Suppressor macrophage (primary cell): ENCODE data around the gene STPG3.

Experiments used
- DNase-seq, 4 experiments: peaks; one replicate each; pipeline ENCODE4 v3.0.0-alpha.2; 2020 to 2022
- total RNA-seq, 17 experiments: gene quantifications; one replicate each; lab custom pipeline; 2026; ENCODE audit warnings: mixed read lengths in 6 of 17, inconsistent platforms in 3 of 17; lab: John Stamatoyannopoulos, UW

The STPG3 gene
- 0 to 0.66 (median 0) reads per million in 17 experiments for total RNA-seq

GRCh38 chr9:137251194-137251461, at the start of gene STPG3:
Gene STPG3, plus strand, starts transcription at chr9:137251286. Its CDS starts 1 bp downstream, at chr9:137251287.
- no peak for DNase-seq

- no peak for DNase-seq
Measured at GRCh38 chr9:137202966-137203365, 48.1 kb upstream of the STPG3 start.

- DNase-seq = no peak
Measured at GRCh38 chr9:137204731-137205125, 46.4 kb upstream of the STPG3 start.

- DNase-seq = peak; percentile 93 to 96 (median 94)
Measured at GRCh38 chr9:137205126-137206069, 45.7 kb upstream of the STPG3 start, which contains the start of the genes NDOR1 and TMEM203. Gene NDOR1, plus strand, starts transcription at chr9:137205700. Its CDS starts 78 bp downstream, at chr9:137205778. Gene TMEM203, minus strand, starts transcription at chr9:137205648. Its CDS starts 234 bp downstream, at chr9:137205414.

DNA sequence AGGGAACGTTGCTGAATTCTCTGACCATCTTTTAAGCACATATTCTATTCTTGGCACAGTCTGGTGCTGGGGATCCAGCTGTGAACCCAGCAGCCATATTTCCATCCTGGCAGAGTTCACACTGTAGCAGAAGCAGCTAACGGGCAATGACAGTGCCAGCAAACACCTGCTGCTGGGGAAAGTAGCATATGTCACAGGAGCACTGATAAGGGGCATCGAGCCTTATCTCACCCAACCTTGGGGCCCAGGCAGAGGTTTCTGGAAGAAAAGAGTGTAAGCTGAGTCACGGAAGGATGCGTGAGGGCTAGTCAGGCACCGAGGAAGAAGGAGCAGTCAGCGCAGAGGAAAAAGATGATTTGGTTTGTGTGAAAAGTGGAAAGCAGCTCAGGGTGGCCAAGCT, 44.5 kb upstream of the STPG3 start:
- DNase-seq = no peak

- no peak for DNase-seq
Measured at GRCh38 chr9:137211532-137211931, 39.6 kb upstream of the STPG3 start.

- DNase-seq = no peak
Measured at GRCh38 chr9:137212520-137212919, 38.6 kb upstream of the STPG3 start.

DNA sequence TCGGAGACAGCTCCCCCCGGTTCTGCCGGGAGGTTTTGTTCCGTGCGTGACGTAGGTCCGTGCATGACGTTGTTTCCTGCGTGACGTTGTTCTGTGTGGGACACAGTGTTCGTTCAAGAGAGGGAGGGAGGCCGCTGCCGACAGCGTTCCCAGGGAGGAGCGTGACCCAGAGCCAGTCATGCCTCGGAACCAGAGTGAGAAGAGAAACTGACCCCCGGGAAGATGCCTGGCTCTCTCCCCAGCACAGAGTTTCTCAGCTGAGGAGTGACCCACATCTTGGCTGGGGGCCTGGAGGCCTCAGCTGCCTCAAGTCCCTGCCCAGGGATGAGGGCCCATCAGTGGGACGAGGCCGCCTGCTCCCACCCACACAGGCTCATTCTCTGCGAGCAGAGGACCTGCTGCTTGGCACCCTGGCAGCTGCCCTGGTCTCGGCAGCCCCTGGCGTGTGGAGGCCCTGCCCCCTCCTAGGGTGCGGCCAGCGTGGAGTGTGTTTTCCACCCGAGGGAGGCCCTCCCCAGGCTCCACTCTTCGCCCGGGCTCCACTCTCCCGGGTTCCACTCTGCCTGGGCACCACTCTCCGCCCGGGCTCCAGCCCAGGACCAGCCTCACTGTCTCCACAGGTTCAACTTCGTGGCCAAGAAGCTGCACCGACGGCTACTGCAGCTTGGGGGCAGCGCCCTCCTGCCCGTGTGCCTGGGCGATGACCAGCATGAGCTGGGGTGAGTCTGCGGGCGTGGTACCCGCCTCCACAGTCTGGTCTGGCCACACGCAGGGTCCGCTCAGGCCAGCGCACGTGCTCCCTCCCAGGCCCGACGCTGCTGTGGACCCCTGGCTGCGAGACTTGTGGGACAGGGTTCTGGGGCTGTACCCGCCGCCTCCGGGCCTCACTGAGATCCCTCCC, 37.7 kb upstream of the STPG3 start:
- DNase-seq = no peak

DNA sequence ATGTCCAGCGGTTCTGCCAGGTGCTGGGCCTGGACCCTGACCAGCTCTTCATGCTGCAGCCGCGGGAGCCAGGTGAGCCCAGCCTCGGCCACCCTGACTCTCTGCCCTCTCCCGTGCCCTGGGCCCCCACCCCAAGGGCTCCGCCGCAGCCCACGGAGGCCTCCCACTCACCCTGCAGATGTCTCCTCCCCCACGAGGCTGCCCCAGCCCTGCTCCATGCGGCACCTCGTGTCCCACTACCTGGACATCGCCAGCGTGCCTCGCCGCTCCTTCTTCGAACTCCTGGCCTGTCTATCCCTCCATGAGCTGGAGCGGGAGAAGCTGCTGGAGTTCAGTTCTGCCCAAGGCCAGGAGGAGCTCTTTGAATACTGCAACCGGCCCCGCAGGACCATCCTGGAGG, 36.5 kb upstream of the STPG3 start:
- no peak for DNase-seq

GRCh38 chr9:137215196-137215986, 35.7 kb upstream of the STPG3 start:
- DNase-seq = no peak

DNA sequence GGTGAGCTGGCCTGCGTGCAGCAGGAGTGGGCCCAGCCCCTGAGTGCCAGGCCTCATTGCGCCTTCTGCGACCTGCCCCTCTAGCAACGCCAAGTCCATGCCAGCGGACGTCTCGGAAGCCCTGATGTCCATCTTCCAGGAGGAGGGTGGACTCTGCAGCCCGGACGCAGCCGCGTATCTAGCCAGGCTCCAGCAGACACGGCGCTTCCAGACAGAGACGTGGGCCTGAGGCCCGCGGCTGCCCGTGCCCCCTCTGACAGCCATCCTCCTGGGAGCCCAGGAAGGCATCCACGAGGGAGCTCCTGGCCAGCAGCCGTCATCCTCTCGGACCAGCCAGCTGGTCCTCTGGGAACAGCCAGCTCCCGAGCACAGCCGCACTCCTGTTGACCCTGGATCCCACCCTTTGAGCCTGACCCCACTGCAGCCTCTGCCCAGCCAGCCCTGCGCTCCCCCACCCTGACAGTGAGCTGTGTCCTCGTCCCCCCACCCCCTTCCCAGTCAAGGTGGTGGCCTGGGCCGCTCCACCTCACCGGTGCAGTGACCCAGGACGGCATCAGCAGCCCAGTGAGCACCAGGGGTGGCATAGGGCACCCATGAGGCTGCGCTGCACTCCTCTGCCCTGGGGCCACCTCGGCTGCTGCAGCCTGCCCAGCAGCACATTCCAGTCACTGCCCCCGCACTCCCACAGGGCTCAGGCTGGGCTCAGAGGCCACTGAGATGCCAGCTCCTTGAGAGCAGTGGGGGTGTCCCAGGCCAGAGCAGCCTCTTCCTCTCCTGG, 34.7 kb upstream of the STPG3 start:
- DNase-seq = no peak

DNA sequence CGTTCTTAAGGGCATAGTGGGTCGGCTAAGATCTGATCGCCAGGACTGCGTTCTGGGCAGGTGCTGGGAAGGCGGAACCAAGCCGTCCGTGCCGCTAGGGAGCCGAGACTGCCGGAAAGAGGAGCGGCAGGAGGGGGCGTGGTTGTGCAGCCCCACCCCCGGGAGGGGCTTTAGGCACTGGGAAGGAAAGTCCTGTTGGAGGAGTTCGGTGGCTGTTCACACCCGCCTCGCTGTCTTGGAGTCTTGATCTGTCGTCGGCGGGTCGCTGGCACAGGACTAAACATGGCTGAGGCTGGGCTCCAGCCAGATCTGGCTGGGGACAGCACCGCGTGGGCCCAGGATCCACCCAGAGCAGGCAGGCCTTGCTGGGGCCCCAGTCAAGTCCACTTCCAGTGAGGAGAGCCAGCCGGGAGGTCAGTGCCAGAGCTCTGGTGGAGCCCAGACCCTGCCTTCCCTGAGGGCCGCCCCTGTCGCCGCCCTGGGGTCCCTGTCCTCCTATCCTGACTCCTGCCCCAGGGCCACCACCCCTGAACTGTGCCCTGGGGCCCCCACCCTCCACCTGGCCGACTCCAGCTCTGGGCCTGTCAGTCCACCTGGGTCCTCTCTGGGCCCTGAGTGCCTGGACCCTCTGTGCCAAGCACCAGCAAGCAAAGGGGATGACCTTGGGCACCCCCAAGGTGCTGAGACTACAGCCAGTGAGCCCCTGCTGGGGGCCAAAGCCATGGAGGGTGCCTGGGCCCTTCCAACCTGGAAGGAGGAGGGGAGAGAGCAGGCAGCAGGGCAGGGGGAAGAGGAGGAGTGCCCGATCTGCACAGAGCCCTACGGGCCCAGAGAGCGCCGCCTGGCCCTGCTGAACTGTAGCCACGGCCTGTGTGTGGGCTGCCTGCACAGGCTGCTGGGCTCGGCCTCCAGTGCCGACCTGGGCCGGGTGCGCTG, 33.5 kb upstream of the STPG3 start:
- peak in 2 of 4 experiments; percentile 27 to 43 for DNase-seq

DNA sequence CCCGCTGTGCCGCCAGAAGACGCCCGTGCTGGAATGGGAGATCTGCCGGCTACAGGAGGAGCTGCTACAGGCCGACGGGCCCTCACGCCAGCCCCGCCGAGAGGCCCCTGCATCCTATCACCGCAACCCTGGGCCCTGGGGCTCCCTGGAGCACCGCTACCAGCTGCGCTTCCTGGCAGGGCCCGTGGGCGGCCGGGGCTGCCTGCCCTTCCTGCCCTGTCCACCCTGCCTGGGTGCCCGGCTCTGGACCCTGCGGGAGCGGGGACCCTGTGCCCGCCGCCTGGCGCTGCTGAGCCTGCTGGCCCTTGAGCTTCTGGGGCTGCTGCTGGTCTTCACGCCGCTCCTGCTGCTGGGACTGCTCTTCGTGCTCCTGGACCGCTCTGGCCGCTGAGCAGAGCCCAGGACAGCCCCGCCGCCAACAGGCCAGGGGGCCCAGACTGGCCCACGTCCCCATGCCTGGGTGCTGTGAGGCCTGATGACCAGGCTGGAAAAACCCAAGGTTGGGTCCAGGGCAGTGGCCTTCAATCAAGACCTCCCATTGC, 32.8 kb upstream of the STPG3 start:
- no peak for DNase-seq

DNA sequence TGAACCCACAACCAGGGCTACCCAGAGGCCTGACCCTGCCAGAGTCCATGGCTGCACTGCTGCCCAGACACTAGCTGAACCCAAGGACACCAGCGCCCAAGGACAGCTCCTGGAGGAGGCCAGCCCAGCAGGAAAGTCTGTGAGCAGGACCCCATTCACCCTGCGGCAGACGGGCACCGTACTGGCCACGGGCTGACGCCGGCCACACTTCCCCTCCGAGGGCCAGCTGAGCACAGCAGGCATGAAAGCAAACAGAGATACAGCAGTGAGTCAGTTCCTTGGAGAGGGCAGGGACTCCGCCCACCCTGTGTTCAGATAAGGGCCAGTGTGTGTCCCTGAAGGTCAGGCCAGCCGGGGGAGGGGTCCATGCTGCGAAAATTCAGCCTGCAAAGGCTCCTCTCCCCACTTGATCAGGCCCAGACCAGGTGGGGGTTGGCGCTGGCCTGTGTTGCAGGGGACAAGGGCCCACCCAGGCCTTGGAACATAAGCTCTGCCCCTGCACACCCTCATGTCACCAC, 32.3 kb upstream of the STPG3 start:
- peak; percentile 35 to 70 (median 60) for DNase-seq

DNA sequence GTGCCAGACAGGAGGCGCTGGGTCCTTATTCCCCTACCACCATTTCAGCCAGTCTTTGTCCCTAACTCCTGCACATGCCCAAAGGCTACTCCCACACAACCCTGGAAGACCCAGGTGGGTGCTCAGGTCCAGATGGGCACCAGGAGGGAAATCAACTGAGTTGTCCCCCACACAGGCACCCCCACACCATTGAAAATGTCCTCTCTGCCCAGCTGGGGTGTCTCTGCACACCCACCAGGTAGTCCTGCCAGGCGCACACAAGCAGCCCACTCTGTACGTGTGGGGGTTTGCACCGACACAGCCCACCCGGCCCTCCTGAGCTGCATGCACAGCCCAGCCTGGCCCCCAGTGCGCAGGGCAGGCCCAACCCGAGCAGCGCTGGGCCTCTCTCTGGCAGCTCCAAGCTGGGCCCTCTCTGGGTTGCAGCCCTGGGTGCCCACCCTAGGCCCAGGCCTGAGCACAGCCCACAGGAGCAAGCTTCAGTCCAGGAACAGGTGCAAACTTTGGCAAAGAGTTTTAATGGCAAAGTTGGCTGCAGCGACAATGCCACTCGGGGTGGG, 31.2 kb upstream of the STPG3 start:
- DNase-seq = no peak

DNA sequence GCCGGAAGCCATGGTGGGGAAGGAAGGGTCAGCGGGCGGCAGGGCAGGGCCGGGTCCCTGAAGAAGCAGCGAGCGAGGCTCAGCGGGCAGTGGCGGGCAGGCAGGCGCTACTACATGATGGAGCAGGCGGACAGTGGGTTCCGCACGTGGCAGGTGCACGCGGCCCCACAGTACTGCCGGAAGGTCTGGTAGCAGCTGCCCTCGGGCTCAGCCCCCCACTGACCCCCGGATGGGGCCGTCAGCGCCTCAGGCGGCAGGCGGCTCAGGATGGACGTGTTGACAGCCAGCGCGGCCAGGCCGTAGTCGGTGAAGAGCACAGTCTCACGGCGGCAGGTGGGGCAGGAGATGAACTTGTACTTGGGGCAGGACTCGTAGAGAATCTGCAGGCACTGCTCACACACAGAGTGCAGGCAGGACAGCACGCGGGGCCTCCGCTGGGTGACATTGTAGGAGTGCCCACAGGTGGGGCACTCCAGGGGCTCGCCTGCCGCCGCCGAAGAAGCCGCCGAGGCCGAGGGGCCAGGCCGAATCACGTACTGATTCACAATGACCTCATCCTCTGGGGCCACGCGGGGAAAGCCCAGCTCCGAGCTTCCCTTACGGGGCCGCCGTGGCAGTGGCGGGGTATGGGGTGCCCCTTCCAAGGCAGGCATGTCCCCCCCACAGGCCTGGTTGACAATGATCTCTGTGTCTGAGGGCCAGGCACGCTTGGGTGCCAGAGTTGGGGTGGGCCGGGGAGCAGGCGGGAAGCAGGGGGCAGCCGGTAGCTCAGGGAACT, 30.6 kb upstream of the STPG3 start:
- no peak for DNase-seq

- DNase-seq = no peak
Measured at GRCh38 chr9:137221095-137221505, 30.0 kb upstream of the STPG3 start.

DNA sequence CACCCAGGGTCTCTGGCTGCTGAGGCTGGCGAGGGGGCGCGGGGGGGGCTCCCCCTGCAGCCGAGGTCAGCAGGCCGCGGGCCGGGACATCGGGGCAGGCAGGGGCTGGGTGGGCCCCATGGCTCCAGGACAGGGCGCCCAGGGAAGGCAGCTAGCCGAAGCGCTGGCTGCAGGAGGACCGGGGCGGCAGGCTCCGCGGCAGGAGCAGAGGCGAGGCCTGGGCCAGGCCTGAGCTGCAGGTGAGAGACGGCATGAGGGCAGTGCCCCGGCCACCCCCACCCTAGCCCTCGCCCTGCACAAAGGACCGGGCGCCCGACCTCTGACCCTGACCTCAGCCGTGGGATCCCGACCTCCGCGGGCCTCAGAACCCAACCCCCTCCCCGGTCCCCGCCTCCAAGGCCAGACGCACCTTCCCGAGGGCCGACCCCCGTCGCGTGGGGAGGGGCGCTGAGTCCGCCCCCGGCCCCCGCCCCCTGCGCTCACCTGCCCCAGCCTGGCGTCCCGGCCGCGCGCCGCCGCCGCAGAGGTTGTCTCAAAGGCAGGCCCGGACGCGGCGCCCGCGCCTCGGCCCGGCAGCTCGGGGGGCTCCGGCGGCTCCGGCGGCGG, 29.5 kb upstream of the STPG3 start:
- DNase-seq = no peak
